ENCODE measurements around the gene OSTF1.

OSTF1 gene

DNA sequence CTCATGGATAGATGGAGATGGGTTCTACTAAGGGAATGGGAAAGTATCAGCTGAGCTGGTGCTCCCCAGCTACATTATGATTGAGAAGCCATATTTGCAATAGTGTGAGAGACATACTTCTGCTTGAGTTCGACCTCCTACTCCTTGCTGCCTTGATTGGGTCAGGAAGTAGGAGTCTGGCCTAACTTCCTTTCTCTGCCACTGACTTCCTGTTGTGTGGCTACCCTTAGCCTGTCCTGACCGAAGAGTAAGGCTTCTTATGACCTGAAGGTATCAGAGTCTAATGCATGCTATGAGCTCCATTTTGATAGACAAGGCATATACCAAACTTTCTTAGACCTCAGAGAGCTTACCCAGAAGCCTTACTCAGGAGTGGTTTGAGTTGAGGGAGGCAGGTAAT is 53.9 kb downstream of the OSTF1 start:
- TF ChIP-seq POU2F2 (IDR thresholded peaks at IDR 0.05; ENCODE audit: low read depth, low read length) (no peak), PAX5 (IDR thresholded peaks at IDR 0.05; ENCODE audit: insufficient read depth, low read length, severe bottlenecking) (no peak), SPI1 (IDR thresholded peaks at IDR 0.05; ENCODE audit: low read depth, low read length) (no peak), TAF1 (IDR thresholded peaks at IDR 0.05; ENCODE audit: low read depth, low read length) (no peak), POLR2AphosphoS5 (IDR thresholded peaks at IDR 0.05; ENCODE audit: low read depth, low read length) (no peak), POLR2A (IDR thresholded peaks at IDR 0.05; ENCODE audit: low read depth, low read length) (no peak)
- no peak for FAIRE-seq
- no peak for DNase-seq (ENCODE audit: insufficient read length, low spot score)

DNA sequence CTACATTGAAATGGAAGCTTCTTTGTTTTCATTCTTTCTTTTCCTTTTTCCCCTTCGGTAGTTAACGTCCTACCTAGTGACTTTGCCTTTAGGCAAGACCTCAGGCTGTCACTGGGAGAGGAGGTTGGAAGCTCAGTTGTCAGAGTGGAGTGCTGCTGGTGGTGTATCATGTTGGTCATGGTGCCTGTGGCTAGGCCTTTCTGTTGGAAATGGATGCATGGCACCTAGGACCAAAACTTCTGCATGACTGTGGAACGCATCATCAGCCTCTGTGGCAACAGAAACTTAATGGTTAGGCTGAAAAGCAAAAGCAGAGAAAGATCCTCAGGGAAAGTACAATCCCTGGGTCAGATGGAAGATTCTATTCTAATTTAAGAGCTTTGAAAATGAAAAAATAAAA is 57.9 kb downstream of the OSTF1 start:
- TF ChIP-seq POLR2AphosphoS5 (IDR thresholded peaks at IDR 0.05; ENCODE audit: low read depth, low read length) (no peak), PAX5 (IDR thresholded peaks at IDR 0.05; ENCODE audit: insufficient read depth, low read length, severe bottlenecking) (no peak), SPI1 (IDR thresholded peaks at IDR 0.05; ENCODE audit: low read depth, low read length) (no peak)
- no peak for DNase-seq (ENCODE audit: insufficient read length, low spot score)
- peak; percentile 23 for FAIRE-seq

DNA sequence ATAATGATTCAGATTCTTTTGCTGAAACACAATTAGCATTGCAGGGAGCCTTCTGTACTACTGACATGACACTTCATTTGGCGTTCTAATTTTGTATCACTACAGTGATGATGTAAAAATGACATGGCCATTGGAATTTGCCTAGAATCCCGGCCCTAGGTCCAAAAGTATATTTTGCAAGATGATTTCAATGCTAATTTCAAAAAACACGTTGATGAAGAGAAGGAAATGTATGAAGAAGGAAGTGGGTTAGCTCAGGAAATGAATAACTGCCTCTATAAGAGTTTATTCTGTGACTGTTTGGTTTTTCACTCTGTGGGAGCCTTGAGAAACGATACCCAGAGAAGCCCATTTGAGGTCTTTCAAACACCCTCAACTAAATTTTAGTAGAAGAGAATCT is 59.3 kb downstream of the OSTF1 start:
- no peak for DNase-seq (ENCODE audit: insufficient read length, low spot score)
- no peak for FAIRE-seq
- TF ChIP-seq POLR2AphosphoS5 (IDR thresholded peaks at IDR 0.05; ENCODE audit: low read depth, low read length): no peak
- no peak for TF ChIP-seq POLR2A (IDR thresholded peaks at IDR 0.05; ENCODE audit: low read depth, low read length)
- no peak for TF ChIP-seq POU2F2 (IDR thresholded peaks at IDR 0.05; ENCODE audit: low read depth, low read length)
- TF ChIP-seq SPI1 (IDR thresholded peaks at IDR 0.05; ENCODE audit: low read depth, low read length): peak; percentile 35; the same call in 1 of the 2 replicates
- TF ChIP-seq TAF1 (IDR thresholded peaks at IDR 0.05; ENCODE audit: low read depth, low read length): no peak
- TF ChIP-seq PAX5 (IDR thresholded peaks at IDR 0.05; ENCODE audit: insufficient read depth, low read length, severe bottlenecking): no peak

DNA sequence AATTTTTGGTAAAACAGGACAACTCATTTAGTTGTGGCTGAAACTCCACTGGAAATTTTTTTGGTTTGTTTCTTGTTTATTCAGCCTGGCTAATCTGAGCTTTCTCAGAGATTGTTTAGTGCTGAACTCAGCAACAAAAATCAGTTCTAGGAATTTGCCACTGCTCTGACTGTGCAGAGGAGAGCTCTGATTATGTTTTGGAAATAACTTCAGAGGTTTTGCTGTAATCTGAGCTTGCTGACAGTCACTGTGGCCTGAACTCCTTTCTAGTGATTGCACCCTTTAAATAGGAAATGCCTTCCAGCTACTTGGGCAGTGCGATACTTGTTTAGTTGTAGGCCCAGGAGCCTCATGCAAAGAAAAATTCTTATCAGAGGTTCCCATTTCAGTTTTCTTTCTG is 60.2 kb downstream of the OSTF1 start:
- FAIRE-seq: no peak
- TF ChIP-seq POU2F2 (IDR thresholded peaks at IDR 0.05; ENCODE audit: low read depth, low read length): no peak
- TF ChIP-seq SPI1 (IDR thresholded peaks at IDR 0.05; ENCODE audit: low read depth, low read length): no peak
- TF ChIP-seq PAX5 (IDR thresholded peaks at IDR 0.05; ENCODE audit: insufficient read depth, low read length, severe bottlenecking): no peak
- no peak for TF ChIP-seq POLR2AphosphoS5 (IDR thresholded peaks at IDR 0.05; ENCODE audit: low read depth, low read length)
- no peak for TF ChIP-seq TAF1 (IDR thresholded peaks at IDR 0.05; ENCODE audit: low read depth, low read length)
- TF ChIP-seq POLR2A (IDR thresholded peaks at IDR 0.05; ENCODE audit: low read depth, low read length): no peak

DNA sequence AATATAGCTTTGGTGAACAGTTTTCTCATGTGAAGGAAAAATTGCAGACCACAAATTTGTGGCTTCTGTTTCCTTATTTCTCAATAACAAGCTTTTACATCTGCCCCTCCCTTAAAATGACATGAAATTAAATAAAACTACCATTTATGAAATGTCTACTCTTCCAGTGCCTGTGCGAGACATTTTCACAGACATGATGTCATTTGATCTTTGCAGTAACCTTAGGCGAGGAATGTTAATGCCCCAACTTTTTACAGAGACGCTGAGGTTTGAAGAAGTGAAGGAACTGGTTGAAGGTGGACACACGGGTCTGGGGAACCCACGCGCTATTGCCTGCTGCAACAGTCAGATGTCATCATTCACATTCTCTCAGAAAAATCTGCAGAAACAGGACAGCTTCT is 61.5 kb downstream of the OSTF1 start:
- FAIRE-seq: no peak

More for the DNA sequence above, 60.2 kb downstream of the OSTF1 start:
- DNase-seq (ENCODE audit: insufficient read length, low spot score): no peak

DNA sequence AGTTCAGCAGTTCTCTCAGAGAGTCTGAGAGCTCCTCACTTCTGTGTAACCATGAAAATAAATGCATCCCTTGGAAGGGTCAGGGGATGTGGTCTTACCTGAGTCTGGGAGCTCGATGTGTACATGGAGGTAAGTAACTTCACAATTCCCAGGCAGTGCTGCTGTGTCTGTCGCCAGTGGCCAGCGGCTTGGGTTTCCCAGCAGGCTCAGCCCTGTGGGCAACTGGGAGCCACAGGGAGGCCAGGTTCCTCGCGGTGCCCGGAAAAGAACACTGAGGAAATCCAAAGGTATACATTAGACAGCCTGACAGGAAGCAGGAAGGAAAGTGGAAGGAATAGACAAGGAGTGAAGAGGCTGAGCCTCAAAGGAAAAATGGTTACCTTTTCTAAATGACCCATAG is 62.2 kb downstream of the OSTF1 start:
- FAIRE-seq: no peak

More for the DNA sequence above, 61.5 kb downstream of the OSTF1 start:
- TF ChIP-seq SPI1 (IDR thresholded peaks at IDR 0.05; ENCODE audit: low read depth, low read length): no peak
- no peak for TF ChIP-seq POLR2A (IDR thresholded peaks at IDR 0.05; ENCODE audit: low read depth, low read length)
- TF ChIP-seq POU2F2 (IDR thresholded peaks at IDR 0.05; ENCODE audit: low read depth, low read length): no peak
- no peak for TF ChIP-seq POLR2AphosphoS5 (IDR thresholded peaks at IDR 0.05; ENCODE audit: low read depth, low read length)
- no peak for TF ChIP-seq TAF1 (IDR thresholded peaks at IDR 0.05; ENCODE audit: low read depth, low read length)
- no peak for TF ChIP-seq PAX5 (IDR thresholded peaks at IDR 0.05; ENCODE audit: insufficient read depth, low read length, severe bottlenecking)
- DNase-seq (ENCODE audit: insufficient read length, low spot score): no peak

DNA sequence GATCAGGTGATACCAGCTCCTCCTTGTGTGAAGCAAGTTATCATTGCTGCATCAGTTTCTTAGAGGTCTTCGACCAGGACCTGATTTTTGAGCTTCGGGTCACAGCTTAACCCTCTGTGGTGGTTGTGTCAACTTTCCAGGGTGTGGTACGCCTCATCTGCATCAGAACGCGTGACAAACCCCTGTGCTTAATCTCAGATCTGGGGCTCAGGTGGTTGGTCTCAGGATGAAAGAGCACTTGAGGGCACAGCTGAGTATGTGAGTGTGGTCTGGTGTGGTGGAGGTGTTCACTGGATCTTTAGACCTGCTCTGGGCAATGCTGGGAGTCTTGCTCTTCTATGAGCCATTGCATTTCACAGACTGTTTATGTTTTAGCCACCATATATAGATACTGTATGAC is 64.1 kb downstream of the OSTF1 start:
- TF ChIP-seq TAF1 (IDR thresholded peaks at IDR 0.05; ENCODE audit: low read depth, low read length): no peak
- TF ChIP-seq POLR2AphosphoS5 (IDR thresholded peaks at IDR 0.05; ENCODE audit: low read depth, low read length): no peak
- no peak for TF ChIP-seq POU2F2 (IDR thresholded peaks at IDR 0.05; ENCODE audit: low read depth, low read length)
- FAIRE-seq (no peak), DNase-seq (ENCODE audit: insufficient read length, low spot score) (no peak)

More for the DNA sequence above, 62.2 kb downstream of the OSTF1 start:
- DNase-seq (ENCODE audit: insufficient read length, low spot score): no peak
- TF ChIP-seq POU2F2 (IDR thresholded peaks at IDR 0.05; ENCODE audit: low read depth, low read length): no peak
- no peak for TF ChIP-seq TAF1 (IDR thresholded peaks at IDR 0.05; ENCODE audit: low read depth, low read length)
- no peak for TF ChIP-seq POLR2AphosphoS5 (IDR thresholded peaks at IDR 0.05; ENCODE audit: low read depth, low read length)
- no peak for TF ChIP-seq POLR2A (IDR thresholded peaks at IDR 0.05; ENCODE audit: low read depth, low read length)
- TF ChIP-seq PAX5 (IDR thresholded peaks at IDR 0.05; ENCODE audit: insufficient read depth, low read length, severe bottlenecking): no peak
- TF ChIP-seq SPI1 (IDR thresholded peaks at IDR 0.05; ENCODE audit: low read depth, low read length): no peak

DNA sequence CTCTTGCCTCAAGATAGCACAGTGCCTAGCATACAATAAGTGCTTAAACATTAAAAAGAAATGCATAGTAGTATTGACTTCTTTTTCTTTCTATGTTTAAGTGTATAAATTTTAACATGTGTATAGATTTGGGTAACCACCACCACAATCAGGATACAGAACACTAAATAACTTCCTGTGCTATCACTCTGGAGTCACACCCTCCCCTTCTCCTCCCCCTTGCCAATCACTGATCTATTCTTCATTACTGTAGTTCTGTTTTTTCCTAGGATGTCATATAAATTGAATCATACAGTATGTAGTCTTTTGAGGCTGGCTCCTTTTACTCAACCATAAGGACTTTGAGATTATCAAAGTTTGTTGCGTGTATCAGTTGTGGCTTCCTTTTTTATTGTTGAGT is 68.5 kb downstream of the OSTF1 start:
- FAIRE-seq (no peak), DNase-seq (ENCODE audit: insufficient read length, low spot score) (no peak)

DNA sequence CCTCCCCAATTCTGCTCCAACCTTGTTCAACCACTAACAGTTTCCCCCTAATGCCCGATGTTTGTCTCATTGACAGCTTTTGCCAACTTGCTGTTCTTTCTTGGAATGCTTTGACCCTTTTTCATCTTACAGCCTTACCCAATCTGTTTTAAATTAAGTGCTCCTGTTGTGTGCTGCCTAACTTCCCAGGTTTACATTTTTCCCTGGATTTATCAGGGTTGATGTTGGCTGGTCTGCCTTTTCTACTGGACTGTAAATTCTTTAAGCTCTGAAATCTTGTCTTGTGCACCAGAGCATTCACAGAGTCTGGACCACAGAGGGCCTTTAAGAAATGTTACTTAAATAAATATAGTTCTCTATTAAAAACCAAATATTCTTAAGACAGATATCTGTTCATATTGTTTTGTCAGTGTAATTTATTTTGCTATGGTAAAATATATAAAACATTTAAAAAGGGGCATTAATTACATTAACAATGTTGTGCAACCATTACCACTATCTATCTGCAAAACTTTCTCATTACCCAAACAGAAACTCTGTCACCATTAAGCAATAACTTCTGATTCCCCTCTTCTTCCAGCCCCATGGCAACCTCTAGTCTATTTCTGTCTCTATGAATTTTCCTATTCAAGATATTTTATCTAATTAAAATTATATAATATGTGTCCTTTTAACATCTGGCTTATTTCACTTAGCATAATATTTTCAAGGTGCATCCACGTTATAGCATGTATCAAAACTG is 73.0 kb downstream of the OSTF1 start:
- DNase-seq (ENCODE audit: insufficient read length, low spot score) (no peak), FAIRE-seq (no peak)
- TF ChIP-seq POLR2AphosphoS5 (IDR thresholded peaks at IDR 0.05; ENCODE audit: low read depth, low read length) (no peak), SPI1 (IDR thresholded peaks at IDR 0.05; ENCODE audit: low read depth, low read length) (no peak), POU2F2 (IDR thresholded peaks at IDR 0.05; ENCODE audit: low read depth, low read length) (no peak), TAF1 (IDR thresholded peaks at IDR 0.05; ENCODE audit: low read depth, low read length) (no peak), POLR2A (IDR thresholded peaks at IDR 0.05; ENCODE audit: low read depth, low read length) (no peak), PAX5 (IDR thresholded peaks at IDR 0.05; ENCODE audit: insufficient read depth, low read length, severe bottlenecking) (no peak)

More for the DNA sequence above, 68.5 kb downstream of the OSTF1 start:
- no peak for TF ChIP-seq POLR2AphosphoS5 (IDR thresholded peaks at IDR 0.05; ENCODE audit: low read depth, low read length)
- TF ChIP-seq PAX5 (IDR thresholded peaks at IDR 0.05; ENCODE audit: insufficient read depth, low read length, severe bottlenecking): no peak
- no peak for TF ChIP-seq POLR2A (IDR thresholded peaks at IDR 0.05; ENCODE audit: low read depth, low read length)

DNA sequence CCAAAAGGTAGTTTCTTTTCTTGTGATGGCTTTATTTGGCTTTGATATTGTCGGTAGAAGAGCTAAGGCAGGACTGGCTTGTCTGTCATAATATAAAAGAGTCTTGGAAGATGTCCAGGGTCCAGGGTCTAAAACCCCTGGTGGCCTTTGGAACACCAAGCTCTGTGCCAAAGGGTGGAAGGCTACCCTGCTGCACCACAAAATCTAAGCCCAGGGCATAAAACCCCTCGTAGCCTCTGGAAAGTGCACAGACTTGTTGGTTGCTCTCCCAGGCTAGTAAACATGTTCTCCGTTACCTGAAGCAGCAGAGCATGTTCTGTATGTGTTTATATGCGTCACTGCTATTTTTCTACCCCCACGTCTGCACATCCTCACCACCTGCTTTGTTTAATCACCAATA is 75.5 kb downstream of the OSTF1 start:
- DNase-seq (ENCODE audit: insufficient read length, low spot score) (no peak), FAIRE-seq (no peak)
- TF ChIP-seq POLR2AphosphoS5 (IDR thresholded peaks at IDR 0.05; ENCODE audit: low read depth, low read length) (no peak), SPI1 (IDR thresholded peaks at IDR 0.05; ENCODE audit: low read depth, low read length) (no peak), TAF1 (IDR thresholded peaks at IDR 0.05; ENCODE audit: low read depth, low read length) (no peak)
